ENCODE data around the gene CAMK1. TPM values are rescaled to one million over a fixed set of nuclear protein-coding genes. Genes with fewer than 3 reads are reported as not detected.

CAMK1 gene
- total RNA-seq, 4 donors from 2014 or later: 50.9 to 180 (median 77.6) TPM

GRCh38 chr3:9743548-9743947 lies 26.2 kb downstream of the CAMK1 start:
- DNase-seq (ENCODE audit: low spot score) (no peak), ATAC-seq (ENCODE audit: low FRiP score) (no peak)
- TF ChIP-seq CTCF (IDR thresholded peaks at IDR 0.05): no peak

GRCh38 chr3:9742560-9742959 lies 27.2 kb downstream of the CAMK1 start:
- no peak for DNase-seq (ENCODE audit: low spot score)
- TF ChIP-seq CTCF (IDR thresholded peaks at IDR 0.05): no peak
- no peak for ATAC-seq (ENCODE audit: low FRiP score)

GRCh38 chr3:9739181-9739580 lies 30.6 kb downstream of the CAMK1 start:
- no peak for DNase-seq (ENCODE audit: low spot score)
- ATAC-seq (ENCODE audit: low FRiP score): no peak
- TF ChIP-seq CTCF (IDR thresholded peaks at IDR 0.05): no peak

GRCh38 chr3:9736831-9737230 lies 32.9 kb downstream of the CAMK1 start:
- no peak for TF ChIP-seq CTCF (IDR thresholded peaks at IDR 0.05)
- DNase-seq (ENCODE audit: low spot score) (no peak), ATAC-seq (ENCODE audit: low FRiP score) (no peak)

- ATAC-seq (ENCODE audit: low FRiP score) (no peak), DNase-seq (ENCODE audit: low spot score) (no peak)
Observed at GRCh38 chr3:9732740-9733115, 37.0 kb downstream of the CAMK1 start.

GRCh38 chr3:9732080-9732739 lies 37.5 kb downstream of the CAMK1 start:
- TF ChIP-seq CTCF (IDR thresholded peaks at IDR 0.05): no peak
- ATAC-seq (ENCODE audit: low FRiP score) (no peak), DNase-seq (ENCODE audit: low spot score) (no peak)

More at GRCh38 chr3:9732740-9733115, 37.0 kb downstream of the CAMK1 start:
- no peak for TF ChIP-seq CTCF (IDR thresholded peaks at IDR 0.05)
